Tibial nerve (tissue), 4 donors: Measurements from ENCODE around the gene TRIM24. TPM values are rescaled to one million over a fixed set of nuclear protein-coding genes. Genes with fewer than 3 reads are reported as not detected.

Source experiments
- DNase-seq, 2 donors: peaks; one replicate each; pipeline ENCODE4 v3.0.0-alpha.2; 2019; ENCODE audit warnings: low spot score in 2 of 2
- H3K27ac ChIP-seq, 4 donors: fragments of 200-600 bp; sonication (generic) in 3 of 4; one replicate each; pipeline ENCODE4 v1.5.1; 2017 to 2019; ENCODE audit warnings: mild to moderate bottlenecking in 1 of 4
- H3K27me3 ChIP-seq, 2 donors: fragments of 200-600 bp; sonication (generic) in 1 of 2; one replicate each; pipeline versions ENCODE4 v1.5.1 to v1.6.0; 2017 to 2019
- H3K36me3 ChIP-seq, 3 donors: fragments of 200-600 bp; sonication (generic); one replicate each; pipeline ENCODE4 v1.5.1; 2018 to 2019
- H3K4me1 ChIP-seq, 4 donors: fragments of 200-600 bp; sonication (generic) in 3 of 4; one replicate each; pipeline ENCODE4 v1.5.1; 2017 to 2019
- H3K4me3 ChIP-seq, 4 donors: fragments of 200-600 bp; sonication (generic) in 3 of 4; one replicate each; pipeline ENCODE4 v1.5.1; 2017 to 2019; ENCODE audit warnings: mild to moderate bottlenecking in 1 of 4, moderate library complexity in 1 of 4
- H3K9me3 ChIP-seq, 4 donors: fragments of 200-600 bp; sonication (generic) in 3 of 4; one replicate each; pipeline ENCODE4 v1.5.1; 2017 to 2019
- EP300 ChIP-seq, 2 donors: sonication (generic); formaldehyde crosslinking; IDR thresholded peaks; one replicate each; pipeline ENCODE4 v1.6.1; 2017; ENCODE audit warnings: antibody characterized with exemption in 2 of 2, mild to moderate bottlenecking in 1 of 2
- POLR2A ChIP-seq, 2 donors: fragments of 450-650 bp; IDR thresholded peaks; one replicate each; pipeline ENCODE4 v1.6.1; 2017; ENCODE audit warnings: antibody characterized with exemption in 2 of 2, mild to moderate bottlenecking in 2 of 2, moderate library complexity in 2 of 2
- WGBS, 2 donors: methylation state at CpG; one replicate each; pipeline ENCODE4 v1.1.5; 2018; 5-methylcytosine and 5-hydroxymethylcytosine counted together
- small RNA-seq: library from RNA; depleted of rRNA; stranded (forward); fragments of <200 nt; gene quantifications from one replicate; pipeline ENCODE3, GENCODE V24; 2016
- total RNA-seq, 4 donors: library from RNA; depleted of rRNA; stranded (reverse); fragments of >200 nt; gene quantifications; one replicate each; pipeline ENCODE4 v1.1.0, GENCODE V29; 2016
- TF ChIP-seq, protein P1 (sequence below), 5 experiments: fragments of 200-600 bp in 3 of 5; fragments of 450-650 bp in 2 of 5; sonication (generic) in 3 of 5; IDR thresholded peaks; one replicate each; pipeline ENCODE4 v1.5.1; 2016 to 2019; ENCODE audit warnings: antibody characterized with exemption in 5 of 5, mild to moderate bottlenecking in 3 of 5, moderate library complexity in 2 of 5

Gene TRIM24
- total RNA-seq, 4 donors from 2014 or later, result 15.9 to 20.5 (median 17.7) TPM

- 54 to 64% methylated on average over 12 of the region's 12 CpGs for WGBS, 2 donors
- Histone ChIP-seq H3K4me3 (no peak overlapping the region), H3K4me1 (no peaks in the 10 kb centered on the region), H3K27ac (no peak overlapping the region), H3K9me3 (no peaks in the 10 kb centered on the region), H3K27me3 (no peaks in the 10 kb centered on the region), H3K36me3 (no peaks in the 10 kb centered on the region)
- no peak for TF ChIP-seq POLR2A (IDR thresholded peaks at IDR 0.05)
- TF ChIP-seq, protein P1, sequence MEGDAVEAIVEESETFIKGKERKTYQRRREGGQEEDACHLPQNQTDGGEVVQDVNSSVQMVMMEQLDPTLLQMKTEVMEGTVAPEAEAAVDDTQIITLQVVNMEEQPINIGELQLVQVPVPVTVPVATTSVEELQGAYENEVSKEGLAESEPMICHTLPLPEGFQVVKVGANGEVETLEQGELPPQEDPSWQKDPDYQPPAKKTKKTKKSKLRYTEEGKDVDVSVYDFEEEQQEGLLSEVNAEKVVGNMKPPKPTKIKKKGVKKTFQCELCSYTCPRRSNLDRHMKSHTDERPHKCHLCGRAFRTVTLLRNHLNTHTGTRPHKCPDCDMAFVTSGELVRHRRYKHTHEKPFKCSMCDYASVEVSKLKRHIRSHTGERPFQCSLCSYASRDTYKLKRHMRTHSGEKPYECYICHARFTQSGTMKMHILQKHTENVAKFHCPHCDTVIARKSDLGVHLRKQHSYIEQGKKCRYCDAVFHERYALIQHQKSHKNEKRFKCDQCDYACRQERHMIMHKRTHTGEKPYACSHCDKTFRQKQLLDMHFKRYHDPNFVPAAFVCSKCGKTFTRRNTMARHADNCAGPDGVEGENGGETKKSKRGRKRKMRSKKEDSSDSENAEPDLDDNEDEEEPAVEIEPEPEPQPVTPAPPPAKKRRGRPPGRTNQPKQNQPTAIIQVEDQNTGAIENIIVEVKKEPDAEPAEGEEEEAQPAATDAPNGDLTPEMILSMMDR (IDR thresholded peaks at IDR 0.05), result no peak
- TF ChIP-seq EP300 (IDR thresholded peaks at IDR 0.05), result no peak
- no peak for DNase-seq
Observed at GRCh38 chr7:138632826-138633602, 173.0 kb downstream of the TRIM24 start.

Small RNA genes within 50 kb of the gene (small RNA-seq; reads per million reads assigned to genes)
- gene RF00561, result not detected

Other genes starting within 250 kb of the TRIM24 start
- gene SVOPL, start 241.1 kb downstream of the TRIM24 start, total RNA-seq, result not detected